ENCODE results near the gene RFX8. TPM values are rescaled to one million over a fixed set of nuclear protein-coding genes. Genes with fewer than 3 reads are reported as not detected.

Gene RFX8
- polyA plus RNA-seq, 3 donors = not detected

- H3K4me1 ChIP-seq (ENCODE audit: control insufficient read depth in 1 of 2, insufficient read depth in 2 of 2, low read length in 2 of 2) = peaks cover 20 to 26% of the 10 kb centered on the region in 2 donors
- H3K9me3 ChIP-seq (replicated peaks in 1 of 2; ENCODE audit: control insufficient read depth in 1 of 2, insufficient read depth in 1 of 2, low read length in 2 of 2) = no peaks in the 10 kb centered on the region
- peaks cover 34% of the 10 kb centered on the region for H3K4me1 Mint-ChIP-seq
- no peaks in the 10 kb centered on the region for H3K36me3 ChIP-seq (replicated peaks in 1 of 2; ENCODE audit: control insufficient read depth in 1 of 2, insufficient read depth in 2 of 2, low read length in 2 of 2)
- no peaks in the 10 kb centered on the region for H3K79me2 ChIP-seq (ENCODE audit: insufficient read depth, low read length)
- no peak overlapping the region for H3K27ac ChIP-seq (ENCODE audit: low read depth in 1 of 2, low read length in 2 of 2)
- TF ChIP-seq, protein P1, sequence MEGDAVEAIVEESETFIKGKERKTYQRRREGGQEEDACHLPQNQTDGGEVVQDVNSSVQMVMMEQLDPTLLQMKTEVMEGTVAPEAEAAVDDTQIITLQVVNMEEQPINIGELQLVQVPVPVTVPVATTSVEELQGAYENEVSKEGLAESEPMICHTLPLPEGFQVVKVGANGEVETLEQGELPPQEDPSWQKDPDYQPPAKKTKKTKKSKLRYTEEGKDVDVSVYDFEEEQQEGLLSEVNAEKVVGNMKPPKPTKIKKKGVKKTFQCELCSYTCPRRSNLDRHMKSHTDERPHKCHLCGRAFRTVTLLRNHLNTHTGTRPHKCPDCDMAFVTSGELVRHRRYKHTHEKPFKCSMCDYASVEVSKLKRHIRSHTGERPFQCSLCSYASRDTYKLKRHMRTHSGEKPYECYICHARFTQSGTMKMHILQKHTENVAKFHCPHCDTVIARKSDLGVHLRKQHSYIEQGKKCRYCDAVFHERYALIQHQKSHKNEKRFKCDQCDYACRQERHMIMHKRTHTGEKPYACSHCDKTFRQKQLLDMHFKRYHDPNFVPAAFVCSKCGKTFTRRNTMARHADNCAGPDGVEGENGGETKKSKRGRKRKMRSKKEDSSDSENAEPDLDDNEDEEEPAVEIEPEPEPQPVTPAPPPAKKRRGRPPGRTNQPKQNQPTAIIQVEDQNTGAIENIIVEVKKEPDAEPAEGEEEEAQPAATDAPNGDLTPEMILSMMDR (IDR thresholded peaks at IDR 0.05) = no peak
- no peak overlapping the region for H3K9ac ChIP-seq (ENCODE audit: insufficient read depth, low read length, poor library complexity, severe bottlenecking)
- H3K9me3 Mint-ChIP-seq = peaks cover 0 to 4% (median 0%) of the 10 kb centered on the region in 7 donors
- no CpG with 5 or more reads among the region's 10 CpGs for WGBS (ENCODE audit: insufficient coverage)
- H3K4me3 ChIP-seq (replicated peaks in 1 of 3; ENCODE audit: low read depth in 2 of 3, low read length in 3 of 3) = no peak overlapping the region
- H3K4me3 Mint-ChIP-seq = no peak overlapping the region
- peak overlapping the region in 1 of 7 donors; percentile 66 for H3K27ac Mint-ChIP-seq
- H2AFZ ChIP-seq (ENCODE audit: insufficient read depth, low read depth, low read length, poor library complexity, severe bottlenecking) = no peak overlapping the region
- DNase-seq = no peak
- H3K36me3 Mint-ChIP-seq = peaks cover 6 to 12% of the 10 kb centered on the region in 2 donors
- intact Hi-C loops (cut with micrococcal nuclease) = no loop called here
- H3K27me3 Mint-ChIP-seq (ENCODE audit: low read depth in 3 of 3) = peaks cover 1 to 16% (median 8%) of the 10 kb centered on the region in 3 donors
- H3K27me3 ChIP-seq (ENCODE audit: control insufficient read depth in 2 of 2, insufficient read depth in 2 of 2, low read length in 2 of 2) = no peaks in the 10 kb centered on the region
- H3K4me2 ChIP-seq (replicated peaks; ENCODE audit: extremely low read depth, low read length, poor library complexity, severe bottlenecking) = no peak overlapping the region
- H4K20me1 ChIP-seq (ENCODE audit: insufficient read depth, low read length) = no peaks in the 10 kb centered on the region
Measured at GRCh38 chr2:101398116-101398821, 76.6 kb downstream of the RFX8 start.

DNA sequence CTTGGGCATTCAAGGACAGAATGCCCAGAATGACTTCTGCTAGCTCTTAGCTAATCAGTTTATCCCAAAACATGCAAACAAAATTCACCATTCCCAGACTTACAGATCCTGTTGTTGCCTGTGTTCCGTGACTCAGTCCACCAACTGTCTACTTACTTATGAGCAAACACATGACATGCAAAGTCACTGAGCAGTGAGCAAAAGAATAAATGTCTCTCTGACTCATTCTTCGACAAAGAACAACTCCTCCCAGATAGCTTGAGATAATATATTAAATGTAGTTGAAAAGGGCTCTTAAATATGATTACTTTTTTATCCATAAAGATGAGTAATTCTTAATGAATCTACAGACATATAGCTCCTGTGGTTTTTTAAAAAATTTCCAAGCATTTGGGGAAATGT, 78.6 kb downstream of the RFX8 start:
- peaks cover 0 to 16% (median 7%) of the 10 kb centered on the region in 3 donors for H3K27me3 Mint-ChIP-seq (ENCODE audit: low read depth in 3 of 3)
- intact Hi-C loops (cut with micrococcal nuclease) = no loop called here
- peaks cover 0 to 3% (median 0%) of the 10 kb centered on the region in 7 donors for H3K9me3 Mint-ChIP-seq
- Histone ChIP-seq H3K27ac (ENCODE audit: low read depth in 1 of 2, low read length in 2 of 2) (no peak overlapping the region), H3K36me3 (replicated peaks in 1 of 2; ENCODE audit: control insufficient read depth in 1 of 2, insufficient read depth in 2 of 2, low read length in 2 of 2) (no peaks in the 10 kb centered on the region), H3K79me2 (ENCODE audit: insufficient read depth, low read length) (no peaks in the 10 kb centered on the region), H4K20me1 (ENCODE audit: insufficient read depth, low read length) (no peaks in the 10 kb centered on the region), H3K9ac (ENCODE audit: insufficient read depth, low read length, poor library complexity, severe bottlenecking) (no peak overlapping the region), H3K27me3 (ENCODE audit: control insufficient read depth in 2 of 2, insufficient read depth in 2 of 2, low read length in 2 of 2) (no peaks in the 10 kb centered on the region), H2AFZ (ENCODE audit: insufficient read depth, low read depth, low read length, poor library complexity, severe bottlenecking) (no peak overlapping the region), H3K9me3 (replicated peaks in 1 of 2; ENCODE audit: control insufficient read depth in 1 of 2, insufficient read depth in 1 of 2, low read length in 2 of 2) (no peaks in the 10 kb centered on the region), H3K4me2 (replicated peaks; ENCODE audit: extremely low read depth, low read length, poor library complexity, severe bottlenecking) (no peak overlapping the region), H3K4me3 (replicated peaks in 1 of 3; ENCODE audit: low read depth in 2 of 3, low read length in 3 of 3) (no peak overlapping the region), H3K4me1 (ENCODE audit: control insufficient read depth in 1 of 2, insufficient read depth in 2 of 2, low read length in 2 of 2) (peaks cover 20 to 24% of the 10 kb centered on the region in 2 donors)
- no peak overlapping the region for H3K4me3 Mint-ChIP-seq
- no CpG with 5 or more reads among the region's 2 CpGs for WGBS (ENCODE audit: insufficient coverage)
- peak in 2 of 3 donors; percentile 29 to 44 for DNase-seq
- TF ChIP-seq, protein P1 (IDR thresholded peaks at IDR 0.05) = no peak
- H3K36me3 Mint-ChIP-seq = peaks cover 0 to 3% of the 10 kb centered on the region in 2 donors
- peak overlapping the region in 3 of 7 donors; percentile 16 to 62 (median 55) for H3K27ac Mint-ChIP-seq
- H3K4me1 Mint-ChIP-seq = peaks cover 30% of the 10 kb centered on the region
